HCT116 (cell line): ENCODE measurements around the gene SPINT4.

Experiments
- CTCF ChIP-seq, 3 experiments: fragments of 200-600 bp in 1 of 3; sonication (generic) in 1 of 3; IDR thresholded peaks in 2 of 3; conservative IDR thresholded peaks in 1 of 3; 2 replicates each; pipeline ENCODE4 v1.5.1; 2012 to 2017; ENCODE audit warnings: low read depth in 2 of 3, low read length in 2 of 3, antibody characterized with exemption in 1 of 3, borderline replicate concordance in 1 of 3, control low read depth in 1 of 3, mild to moderate bottlenecking in 1 of 3, mixed read lengths in 1 of 3, mixed run types in 1 of 3, moderate library complexity in 1 of 3; ENCODE audit not compliant: insufficient read depth in 1 of 3
- EZH2 ChIP-seq: fragments of 200-600 bp; sonication (generic); IDR thresholded peaks from 2 replicates; pipeline ENCODE4 v1.6.1; 2017; ENCODE audit warnings: antibody characterized with exemption, mixed run types
- EZH2phosphoT487 ChIP-seq: fragments of 200-600 bp; IDR thresholded peaks from 2 replicates; pipeline ENCODE4 v1.6.1; 2018; ENCODE audit warnings: antibody characterized with exemption, borderline replicate concordance
- MAX ChIP-seq: IDR thresholded peaks from 2 replicates; pipeline ENCODE4 v1.6.1; 2012
- POLR2A ChIP-seq: IDR thresholded peaks from 2 replicates; pipeline ENCODE4 v1.7.0; 2011; ENCODE audit warnings: borderline replicate concordance; ENCODE audit not compliant: insufficient read depth, insufficient read length; ENCODE audit errors: extremely low read depth
- SP1 ChIP-seq: IDR thresholded peaks from 2 replicates; pipeline ENCODE4 v1.6.1; 2012; ENCODE audit warnings: low read depth
- SRF ChIP-seq: IDR thresholded peaks from 2 replicates; pipeline ENCODE4 v1.6.1; 2012; ENCODE audit warnings: low read depth

- no peak for TF ChIP-seq EZH2phosphoT487
- TF ChIP-seq CTCF (IDR thresholded peaks at IDR 0.05 in 2 of 3, conservative IDR thresholded peaks at IDR 0.05 in 1 of 3; ENCODE audit: borderline replicate concordance in 1 of 3, insufficient read depth in 1 of 3, low read depth in 2 of 3, low read length in 2 of 3), result no peak
- no peak for TF ChIP-seq SP1
- TF ChIP-seq POLR2A, result no peak
- TF ChIP-seq EZH2, result no peak
- TF ChIP-seq MAX, result no peak
- no peak for TF ChIP-seq SRF
Observed at GRCh38 chr20:45745015-45745414, 22.9 kb downstream of the SPINT4 start.
